Stimulated activated CD4-positive, alpha-beta T cell treated with anti-CD3 and anti-CD28 coated beads, TNF-alpha, amount 100 ng/mL, for 4 hours (primary cell): ENCODE results near the gene ZBTB42.
"Not testable (repeated sequence)": the region's sequence is repeated elsewhere in the genome, so short reads cannot be mapped to it uniquely, and the experiment has no call there.

Source experiments
- DNase-seq, 3 experiments: peaks; one replicate each; pipeline ENCODE4 v3.0.0-alpha.2; 2020; ENCODE audit warnings: low read depth in 3 of 3

Gene ZBTB42

GRCh38 chr14:104836171-104836935 lies 35.5 kb downstream of the ZBTB42 start:
- not testable (repeated sequence) for DNase-seq

- DNase-seq = no peak
These were observed 40.8 kb downstream of the ZBTB42 start for GRCh38 chr14:104841730-104842129.

- no peak for DNase-seq
These were observed 42.1 kb downstream of the ZBTB42 start for GRCh38 chr14:104843006-104843405.

- DNase-seq = no peak
These were observed 42.8 kb downstream of the ZBTB42 start for GRCh38 chr14:104843442-104844305.

- no peak for DNase-seq
These were observed 43.6 kb downstream of the ZBTB42 start for GRCh38 chr14:104844306-104845032.

GRCh38 chr14:104845033-104845666 lies 44.2 kb downstream of the ZBTB42 start:
- DNase-seq = no peak

GRCh38 chr14:104845834-104846441 lies 45.0 kb downstream of the ZBTB42 start:
- DNase-seq = no peak

GRCh38 chr14:104852280-104852663 lies 51.4 kb downstream of the ZBTB42 start:
- no peak for DNase-seq
